GM19099 (cell line): ENCODE data around the gene MATCAP1.

Experiments used
- POLR2A ChIP-seq: IDR thresholded peaks from 3 replicates; pipeline ENCODE4 v1.6.1; 2011; ENCODE audit warnings: low read depth; ENCODE audit not compliant: insufficient read length; ENCODE audit errors: extremely low read depth

The MATCAP1 gene

GRCh38 chr16:67183627-67184452 lies at the start of gene MATCAP1:
Gene MATCAP1 (minus strand): TSS chr16:67183963. CDS start chr16:67180610, 3,353 bp downstream.
- TF ChIP-seq POLR2A = peak; percentile 67

GRCh38 chr16:67230809-67231660 lies 47.3 kb upstream of the MATCAP1 start:
- TF ChIP-seq POLR2A = peak; percentile 19

- no peak for TF ChIP-seq POLR2A
These were observed 46.4 kb upstream of the MATCAP1 start for GRCh38 chr16:67229906-67230808.

- no peak for TF ChIP-seq POLR2A
These were observed 45.1 kb upstream of the MATCAP1 start for GRCh38 chr16:67228905-67229304.

- TF ChIP-seq POLR2A = no peak
These were observed 44.4 kb upstream of the MATCAP1 start for GRCh38 chr16:67228034-67228785.

- TF ChIP-seq POLR2A = no peak
These were observed 43.8 kb upstream of the MATCAP1 start for GRCh38 chr16:67227567-67227921.

GRCh38 chr16:67226804-67227566 lies 43.2 kb upstream of the MATCAP1 start, which contains the start of gene TMEM208:
Gene TMEM208 (plus strand): TSS chr16:67227130. CDS start chr16:67227219, 89 bp downstream.
- TF ChIP-seq POLR2A = peak; percentile 76

GRCh38 chr16:67226295-67226803 lies 42.6 kb upstream of the MATCAP1 start:
- no peak for TF ChIP-seq POLR2A

- TF ChIP-seq POLR2A = no peak
These were observed 40.2 kb upstream of the MATCAP1 start for GRCh38 chr16:67223992-67224391.

- TF ChIP-seq POLR2A = no peak
These were observed 33.1 kb upstream of the MATCAP1 start for GRCh38 chr16:67216612-67217490.

- no peak for TF ChIP-seq POLR2A
These were observed 31.9 kb upstream of the MATCAP1 start for GRCh38 chr16:67215706-67216105.
